Sigmoid colon (tissue), 3 donors: ENCODE results near the gene GMFB.

Experiments
- POLR2A ChIP-seq, 2 donors: fragments of 450-650 bp; IDR thresholded peaks; one replicate each; pipeline ENCODE4 v1.6.1; 2016; ENCODE audit warnings: antibody characterized with exemption in 2 of 2, mild to moderate bottlenecking in 2 of 2, moderate library complexity in 2 of 2
- TF ChIP-seq, protein P1 (sequence below), 4 experiments: fragments of 450-650 bp in 3 of 4; fragments of 200-600 bp in 1 of 4; IDR thresholded peaks; one replicate each; pipeline ENCODE4 v1.5.1; 2016 to 2019; ENCODE audit warnings: antibody characterized with exemption in 4 of 4, mild to moderate bottlenecking in 3 of 4, moderate library complexity in 2 of 4

DNA sequence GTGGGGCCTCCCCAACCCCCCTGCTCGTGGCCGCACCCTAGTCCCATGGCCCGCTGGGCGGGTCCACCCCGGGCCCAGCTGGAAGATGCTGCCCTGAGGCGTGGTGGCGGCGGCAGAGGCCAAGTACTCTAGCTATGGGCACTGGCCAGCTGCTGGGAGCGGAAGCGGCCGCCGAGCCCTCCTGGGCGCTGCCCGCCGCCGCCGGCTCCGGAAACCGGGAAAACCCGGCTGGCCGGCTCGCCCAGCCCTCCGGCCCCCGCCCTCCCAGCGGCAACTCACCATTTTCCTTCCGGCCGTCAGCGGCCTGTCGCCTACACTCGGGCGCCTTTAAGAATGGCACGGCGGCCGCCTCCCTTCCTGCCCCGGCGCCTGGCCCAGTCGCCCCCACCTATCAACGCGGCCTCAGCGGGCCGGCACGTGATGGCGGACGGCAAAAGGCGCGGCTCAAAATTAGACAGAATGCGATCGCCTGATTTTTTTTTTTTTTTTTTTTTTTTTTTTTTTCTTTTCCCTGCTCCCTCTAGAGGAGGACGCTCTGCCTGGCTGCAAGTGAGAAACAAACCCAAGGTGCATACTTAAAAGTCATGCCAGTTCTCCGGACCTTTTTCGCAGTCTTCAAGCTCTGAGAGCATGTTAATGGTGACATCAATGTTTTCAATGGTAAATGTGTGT lies at the start of gene GMFB:
- TF ChIP-seq, protein P1, sequence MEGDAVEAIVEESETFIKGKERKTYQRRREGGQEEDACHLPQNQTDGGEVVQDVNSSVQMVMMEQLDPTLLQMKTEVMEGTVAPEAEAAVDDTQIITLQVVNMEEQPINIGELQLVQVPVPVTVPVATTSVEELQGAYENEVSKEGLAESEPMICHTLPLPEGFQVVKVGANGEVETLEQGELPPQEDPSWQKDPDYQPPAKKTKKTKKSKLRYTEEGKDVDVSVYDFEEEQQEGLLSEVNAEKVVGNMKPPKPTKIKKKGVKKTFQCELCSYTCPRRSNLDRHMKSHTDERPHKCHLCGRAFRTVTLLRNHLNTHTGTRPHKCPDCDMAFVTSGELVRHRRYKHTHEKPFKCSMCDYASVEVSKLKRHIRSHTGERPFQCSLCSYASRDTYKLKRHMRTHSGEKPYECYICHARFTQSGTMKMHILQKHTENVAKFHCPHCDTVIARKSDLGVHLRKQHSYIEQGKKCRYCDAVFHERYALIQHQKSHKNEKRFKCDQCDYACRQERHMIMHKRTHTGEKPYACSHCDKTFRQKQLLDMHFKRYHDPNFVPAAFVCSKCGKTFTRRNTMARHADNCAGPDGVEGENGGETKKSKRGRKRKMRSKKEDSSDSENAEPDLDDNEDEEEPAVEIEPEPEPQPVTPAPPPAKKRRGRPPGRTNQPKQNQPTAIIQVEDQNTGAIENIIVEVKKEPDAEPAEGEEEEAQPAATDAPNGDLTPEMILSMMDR (IDR thresholded peaks at IDR 0.05): peak in 3 of 4 experiments; percentile 19 to 33 (median 32)
- peak; percentile 62 to 63 for TF ChIP-seq POLR2A (IDR thresholded peaks at IDR 0.05)
